Kidney epithelial cell (primary cell): ENCODE results near the gene NEURL3. TPM values are rescaled to one million over a fixed set of nuclear protein-coding genes. Genes with fewer than 3 reads are reported as not detected.
"Not testable (repeated sequence)": the region's sequence is repeated elsewhere in the genome, so short reads cannot be mapped to it uniquely, and the experiment has no call there.

ENCODE experiments used
- DNase-seq: peaks from one replicate; pipeline ENCODE4 v3.0.0-alpha.2; 2010; ENCODE audit warnings: low read depth
- H3K27me3 ChIP-seq: 2 replicates; pipeline ENCODE4 v1.6.0; 2011; ENCODE audit warnings: low read length; ENCODE audit not compliant: control insufficient read depth, insufficient read depth
- H3K36me3 ChIP-seq: 2 replicates; pipeline ENCODE4 v1.5.1; 2011; ENCODE audit warnings: low read length; ENCODE audit not compliant: control insufficient read depth, insufficient read depth
- H3K4me3 ChIP-seq: 2 replicates; pipeline ENCODE4 v1.5.1; 2011; ENCODE audit warnings: low read depth, mild to moderate bottlenecking, control low read depth, low read length
- total RNA-seq: library from RNA; depleted of rRNA; stranded (reverse); fragments of >200 nt; gene quantifications from 2 replicates; pipeline ENCODE4 v1.2.3, GENCODE V29; 2015
- TF ChIP-seq, protein P1 (sequence below): IDR thresholded peaks from 2 replicates; pipeline ENCODE4 v1.5.1; 2011; ENCODE audit warnings: mild to moderate bottlenecking, moderate library complexity, low read length, control low read depth, inconsistent platforms; ENCODE audit not compliant: insufficient read depth, poor library complexity, severe bottlenecking

NEURL3 gene
- 16.8 and 18.6 TPM in 2 replicates for total RNA-seq

- H3K27me3 ChIP-seq, result peaks cover 5% of the 10 kb centered on the region
- peak; percentile 95 for DNase-seq
Measured at GRCh38 chr2:96505231-96505889, at the start of gene NEURL3. Gene NEURL3 (minus strand): TSS chr2:96505357. CDS start chr2:96505286, 71 bp downstream.

GRCh38 chr2:96554293-96555145, 49.4 kb upstream of the NEURL3 start:
- TF ChIP-seq, protein P1, sequence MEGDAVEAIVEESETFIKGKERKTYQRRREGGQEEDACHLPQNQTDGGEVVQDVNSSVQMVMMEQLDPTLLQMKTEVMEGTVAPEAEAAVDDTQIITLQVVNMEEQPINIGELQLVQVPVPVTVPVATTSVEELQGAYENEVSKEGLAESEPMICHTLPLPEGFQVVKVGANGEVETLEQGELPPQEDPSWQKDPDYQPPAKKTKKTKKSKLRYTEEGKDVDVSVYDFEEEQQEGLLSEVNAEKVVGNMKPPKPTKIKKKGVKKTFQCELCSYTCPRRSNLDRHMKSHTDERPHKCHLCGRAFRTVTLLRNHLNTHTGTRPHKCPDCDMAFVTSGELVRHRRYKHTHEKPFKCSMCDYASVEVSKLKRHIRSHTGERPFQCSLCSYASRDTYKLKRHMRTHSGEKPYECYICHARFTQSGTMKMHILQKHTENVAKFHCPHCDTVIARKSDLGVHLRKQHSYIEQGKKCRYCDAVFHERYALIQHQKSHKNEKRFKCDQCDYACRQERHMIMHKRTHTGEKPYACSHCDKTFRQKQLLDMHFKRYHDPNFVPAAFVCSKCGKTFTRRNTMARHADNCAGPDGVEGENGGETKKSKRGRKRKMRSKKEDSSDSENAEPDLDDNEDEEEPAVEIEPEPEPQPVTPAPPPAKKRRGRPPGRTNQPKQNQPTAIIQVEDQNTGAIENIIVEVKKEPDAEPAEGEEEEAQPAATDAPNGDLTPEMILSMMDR, result peak; percentile 92
- Histone ChIP-seq H3K36me3 (no peaks in the 10 kb centered on the region), H3K27me3 (no peaks in the 10 kb centered on the region), H3K4me3 (no peak overlapping the region)
- no peak for DNase-seq

More at GRCh38 chr2:96505231-96505889, at the start of gene NEURL3:
- TF ChIP-seq, protein P1, result no peak
- H3K4me3 ChIP-seq, result no peak within 1 kb of the TSS
- H3K36me3 ChIP-seq, result no peaks in the 10 kb centered on the region

GRCh38 chr2:96553957-96554292, 48.8 kb upstream of the NEURL3 start:
- not testable (repeated sequence) for H3K4me3 ChIP-seq, H3K27me3 ChIP-seq, H3K36me3 ChIP-seq, DNase-seq

DNA sequence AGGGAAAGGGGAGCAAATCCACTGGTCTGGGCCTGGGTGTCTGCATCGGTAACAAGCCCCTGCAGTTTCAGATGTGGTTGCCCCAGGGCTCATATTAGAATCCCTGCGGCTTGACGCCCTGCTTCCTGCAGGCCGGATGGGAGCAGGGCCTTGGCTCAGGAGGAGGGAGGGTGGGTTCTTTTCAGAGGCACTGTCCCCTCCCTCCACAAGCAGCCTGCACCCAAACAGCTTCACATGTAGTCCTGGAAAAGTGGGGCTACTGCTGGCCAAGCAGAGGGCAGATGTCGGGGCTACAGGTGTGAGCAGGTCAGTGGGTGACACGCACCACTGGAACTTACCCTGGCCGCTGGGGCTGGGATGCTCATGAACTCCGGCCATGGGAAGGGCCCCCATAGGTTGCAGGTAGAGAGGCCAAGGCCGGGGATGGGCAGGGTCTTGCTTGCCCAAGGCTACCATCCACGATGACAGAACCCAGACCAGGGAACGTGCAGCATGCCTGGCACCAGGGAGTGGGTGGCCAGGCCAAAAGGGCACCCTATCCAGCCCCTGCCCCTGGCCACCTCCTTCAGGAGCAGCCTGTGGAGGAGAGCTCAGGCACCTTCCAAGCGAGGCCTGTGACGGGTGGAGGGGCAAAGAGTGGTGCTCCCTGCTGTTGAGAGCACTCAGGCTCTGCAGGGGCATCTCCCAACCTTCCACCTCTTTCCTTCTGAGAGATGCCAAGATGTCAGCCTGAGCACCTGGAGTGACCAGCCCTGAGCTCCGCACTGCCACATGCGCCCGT, 48.2 kb upstream of the NEURL3 start:
- no peaks in the 10 kb centered on the region for H3K27me3 ChIP-seq
- H3K4me3 ChIP-seq, result no peak overlapping the region
- no peaks in the 10 kb centered on the region for H3K36me3 ChIP-seq
- TF ChIP-seq, protein P1, result no peak
- DNase-seq, result no peak

GRCh38 chr2:96552315-96553175, 47.4 kb upstream of the NEURL3 start:
- TF ChIP-seq, protein P1, result no peak
- Histone ChIP-seq H3K4me3 (no peak overlapping the region), H3K36me3 (no peaks in the 10 kb centered on the region), H3K27me3 (no peaks in the 10 kb centered on the region)
- no peak for DNase-seq
